H1 (cell line): ENCODE data around the gene TOR1AIP1. TPM values are rescaled to one million over a fixed set of nuclear protein-coding genes. Genes with fewer than 3 reads are reported as not detected.

Experiments used
- CTCF ChIA-PET: fragments of 300-600 bp; sonication (Branson Sonifier 250); formaldehyde crosslinking; loops from one replicate; lab custom pipeline; 2021; ENCODE audit not compliant: partially characterized antibody; lab: Charles Lee
- POLR2A ChIA-PET: fragments of 300-600 bp; sonication (Branson Sonifier 250); formaldehyde crosslinking; loops from one replicate; lab custom pipeline; 2021; ENCODE audit warnings: inconsistent platforms; ENCODE audit not compliant: partially characterized antibody; lab: Charles Lee
- DNase-seq, 2 experiments: peaks; one replicate each; pipeline versions ENCODE4 v3.0.0 to v3.0.0-alpha.2; 2010 to 2022; ENCODE audit warnings: low spot score in 2 of 2, low read depth in 1 of 2, mixed read lengths in 1 of 2
- FAIRE-seq: peaks from 2 replicates; lab custom pipeline; 2011; peaks lifted over from hg19 to GRCh38; lab: Jason Lieb, UNC
- H2AFZ ChIP-seq: 2 replicates; pipeline ENCODE4 v1.8.1; 2012; ENCODE audit warnings: low read length, inconsistent platforms
- H2AK5ac ChIP-seq: 2 replicates; pipeline ENCODE4 v1.6.1; 2013; ENCODE audit warnings: low read depth, low read length
- H2BK120ac ChIP-seq: replicated peaks from 2 replicates; pipeline ENCODE3; 2013; ENCODE audit warnings: low read depth, low read length, inconsistent platforms
- H2BK12ac ChIP-seq: 2 replicates; pipeline ENCODE4 v1.6.1; 2013; ENCODE audit warnings: low read depth, low read length
- H2BK15ac ChIP-seq: 2 replicates; pipeline ENCODE4 v1.6.1; 2013; ENCODE audit warnings: low read length
- H2BK20ac ChIP-seq: 2 replicates; pipeline ENCODE4 v1.6.1; 2013; ENCODE audit warnings: low read length
- H2BK5ac ChIP-seq: 2 replicates; pipeline ENCODE4 v1.6.1; 2013; ENCODE audit warnings: low read depth, low read length
- H3K14ac ChIP-seq: 2 replicates; pipeline ENCODE4 v1.6.1; 2013; ENCODE audit warnings: inconsistent platforms; ENCODE audit not compliant: insufficient read length
- H3K18ac ChIP-seq: 2 replicates; pipeline ENCODE4 v1.6.1; 2013; ENCODE audit warnings: low read length; ENCODE audit errors: extremely low read depth
- H3K23ac ChIP-seq: 2 replicates; pipeline ENCODE4 v1.6.1; 2013; ENCODE audit warnings: inconsistent platforms; ENCODE audit not compliant: insufficient read length
- H3K23me2 ChIP-seq: 2 replicates; pipeline ENCODE4 v1.6.1; 2013; ENCODE audit warnings: low read depth, low read length
- H3K27ac ChIP-seq: 2 replicates; pipeline ENCODE4 v1.6.1; 2011; ENCODE audit warnings: low read depth, low read length, inconsistent platforms
- H3K27me3 ChIP-seq, 4 experiments: replicated peaks in 1 of 4; 1 replicate in 1 of 4; 2 replicates in 3 of 4; pipeline versions ENCODE4 v1.6.1 to v1.8.1; 2011 to 2013; ENCODE audit warnings: low read length in 3 of 4, mild to moderate bottlenecking in 3 of 4, inconsistent platforms in 2 of 4, mixed read lengths in 2 of 4, moderate library complexity in 1 of 4; ENCODE audit not compliant: control insufficient read depth in 3 of 4, insufficient read depth in 3 of 4; ENCODE audit errors: extremely low read depth in 1 of 4
- H3K36me3 ChIP-seq, 4 experiments: 2 replicates each; pipeline versions ENCODE4 v1.6.1 to v1.8.1; 2011 to 2013; ENCODE audit warnings: mild to moderate bottlenecking in 4 of 4, low read length in 3 of 4, moderate library complexity in 2 of 4, control low read depth in 1 of 4, inconsistent platforms in 1 of 4; ENCODE audit not compliant: insufficient read depth in 4 of 4, control insufficient read depth in 2 of 4
- H3K4ac ChIP-seq: replicated peaks from 2 replicates; pipeline ENCODE3; 2013; ENCODE audit warnings: low read length, low read depth, mixed read lengths, inconsistent platforms; ENCODE audit not compliant: insufficient read length
- H3K4me1 ChIP-seq, 4 experiments: replicated peaks in 1 of 4; 1 replicate in 1 of 4; 2 replicates in 3 of 4; pipeline versions ENCODE4 v1.6.1 to v1.8.1; 2011 to 2013; ENCODE audit warnings: low read length in 3 of 4, inconsistent platforms in 2 of 4, mixed read lengths in 1 of 4; ENCODE audit not compliant: insufficient read depth in 4 of 4, control insufficient read depth in 3 of 4
- H3K4me2 ChIP-seq, 2 experiments: 2 replicates each; pipeline versions ENCODE4 v1.6.1 to v1.8.1; 2011 to 2013; ENCODE audit warnings: low read depth in 2 of 2, low read length in 2 of 2, control low read depth in 1 of 2, inconsistent platforms in 1 of 2, mild to moderate bottlenecking in 1 of 2; ENCODE audit not compliant: insufficient read depth in 1 of 2
- H3K4me3 ChIP-seq, 4 experiments: fragments of 200-600, 300-600 bp in 1 of 4; sonication (generic), shearing (Covaris generic), sonication (Bioruptor Twin) in 1 of 4; 2 replicates each; pipeline versions ENCODE4 v1.5.1 to v1.8.1; 2011 to 2016; ENCODE audit warnings: low read length in 4 of 4, low read depth in 3 of 4, control low read depth in 2 of 4, inconsistent platforms in 2 of 4, mild to moderate bottlenecking in 2 of 4, mixed read lengths in 1 of 4, moderate library complexity in 1 of 4; ENCODE audit not compliant: insufficient read depth in 2 of 4; ENCODE audit errors: extremely low read depth in 1 of 4
- H3K56ac ChIP-seq: replicated peaks from 2 replicates; pipeline ENCODE3; 2013; ENCODE audit warnings: low read depth, mild to moderate bottlenecking, mixed read lengths, low read length, inconsistent platforms; ENCODE audit not compliant: insufficient read length
- H3K79me1 ChIP-seq: 2 replicates; pipeline ENCODE4 v1.6.1; 2013; ENCODE audit warnings: low read depth, low read length, control low read depth
- H3K79me2 ChIP-seq, 2 experiments: 2 replicates each; pipeline versions ENCODE4 v1.6.1 to v1.8.1; 2012 to 2013; ENCODE audit warnings: low read length in 2 of 2, mild to moderate bottlenecking in 2 of 2, inconsistent platforms in 1 of 2; ENCODE audit not compliant: insufficient read depth in 2 of 2, control insufficient read depth in 1 of 2
- H3K9ac ChIP-seq, 4 experiments: replicated peaks in 1 of 4; 1 replicate in 1 of 4; 2 replicates in 3 of 4; pipeline versions ENCODE4 v1.6.1 to v1.8.1; 2011 to 2013; ENCODE audit warnings: low read depth in 3 of 4, low read length in 3 of 4, control low read depth in 2 of 4, mild to moderate bottlenecking in 2 of 4, moderate library complexity in 2 of 4, inconsistent platforms in 1 of 4; ENCODE audit errors: extremely low read depth in 1 of 4
- H3K9me3 ChIP-seq, 2 experiments: 2 replicates each; pipeline versions ENCODE4 v1.6.1 to v1.8.1; 2012 to 2013; ENCODE audit warnings: mild to moderate bottlenecking in 2 of 2, moderate library complexity in 2 of 2, control low read depth in 1 of 2, inconsistent platforms in 1 of 2, low read depth in 1 of 2, low read length in 1 of 2, mixed read lengths in 1 of 2; ENCODE audit not compliant: insufficient read depth in 2 of 2
- H4K20me1 ChIP-seq, 2 experiments: replicated peaks in 1 of 2; 2 replicates each; pipeline versions ENCODE3 to v1.8.1; 2011 to 2013; ENCODE audit warnings: inconsistent platforms in 2 of 2, low read length in 2 of 2, mild to moderate bottlenecking in 1 of 2; ENCODE audit not compliant: insufficient read depth in 2 of 2, control insufficient read depth in 1 of 2
- H4K5ac ChIP-seq: 2 replicates; pipeline ENCODE4 v1.6.1; 2013; ENCODE audit warnings: low read length, low read depth, mixed read lengths, inconsistent platforms; ENCODE audit not compliant: insufficient read length
- H4K8ac ChIP-seq: 2 replicates; pipeline ENCODE4 v1.8.0; 2013; ENCODE audit warnings: mild to moderate bottlenecking, moderate library complexity, low read length, inconsistent platforms; ENCODE audit not compliant: insufficient read depth; ENCODE audit errors: extremely low read depth
- H4K91ac ChIP-seq: replicated peaks from 2 replicates; pipeline ENCODE3; 2013; ENCODE audit warnings: low read length, mixed read lengths, inconsistent platforms; ENCODE audit not compliant: insufficient read length
- CTCF ChIP-seq, 3 experiments: IDR thresholded peaks; 1 replicate in 2 of 3; 2 replicates in 1 of 3; pipeline versions ENCODE4 v1.5.1 to v1.6.1; 2011; ENCODE audit warnings: low read length in 3 of 3, mild to moderate bottlenecking in 3 of 3, inconsistent platforms in 2 of 3, low read depth in 1 of 3, moderate library complexity in 1 of 3; ENCODE audit not compliant: insufficient read depth in 1 of 3; ENCODE audit errors: control extremely low read depth in 1 of 3
- KDM4A ChIP-seq: IDR thresholded peaks from one replicate; pipeline ENCODE4 v1.7.1; 2012; ENCODE audit warnings: low read depth, mild to moderate bottlenecking, moderate library complexity, low read length, inconsistent platforms; ENCODE audit not compliant: severe bottlenecking
- KDM5A ChIP-seq: fragments of 200-600 bp; IDR thresholded peaks from 2 replicates; pipeline ENCODE4 v1.7.1; 2012; ENCODE audit warnings: mild to moderate bottlenecking, low read length, inconsistent platforms, mixed read lengths
- SAP30 ChIP-seq: fragments of 300-600 bp; sonication (generic); IDR thresholded peaks from 2 replicates; pipeline ENCODE4 v1.7.1; 2012; ENCODE audit warnings: low read length, moderate library complexity, mild to moderate bottlenecking, inconsistent platforms; ENCODE audit not compliant: insufficient read depth, insufficient replicate concordance
- SIN3A ChIP-seq, 2 experiments: IDR thresholded peaks in 1 of 2; conservative IDR thresholded peaks in 1 of 2; 2 replicates each; pipeline ENCODE4 v1.6.1; 2011 to 2012; ENCODE audit warnings: low read length in 2 of 2, improper control_type of control experiment in 1 of 2, low read depth in 1 of 2, mild to moderate bottlenecking in 1 of 2
- SIX5 ChIP-seq: IDR thresholded peaks from 2 replicates; pipeline ENCODE4 v1.6.1; 2011; ENCODE audit warnings: mild to moderate bottlenecking, low read depth, low read length
- SP1 ChIP-seq: IDR thresholded peaks from 2 replicates; pipeline ENCODE4 v1.6.1; 2011; ENCODE audit warnings: low read depth, low read length
- WGBS, 2 experiments: shearing (Covaris generic) in 1 of 2; methylation state at CpG; one replicate each; pipeline versions ENCODE4 v1.1.6 to v1.1.7; 2013 to 2015; ENCODE audit warnings: low lambda C conversion rate in 2 of 2, mixed read lengths in 2 of 2, inconsistent platforms in 1 of 2, low coverage in 1 of 2, missing lambda C conversion rate in 1 of 2; ENCODE audit not compliant: insufficient replicate concordance in 2 of 2, insufficient coverage in 1 of 2, insufficient read length in 1 of 2; ENCODE audit errors: extremely low coverage in 1 of 2, missing lambda C conversion rate in 1 of 2; 5-methylcytosine and 5-hydroxymethylcytosine counted together
- polyA plus RNA-seq, 7 experiments: library from polyadenylated mRNA; depleted of rRNA in 3 of 7; stranded (reverse) in 5 of 7; unstranded in 2 of 7; fragments of >200 nt in 5 of 7; fragments of 200-250 nt in 2 of 7; gene quantifications; 1 replicate in 5 of 7; 2 replicates in 1 of 7; 4 replicates in 1 of 7; pipeline versions ENCODE4 v1.2.1 to v1.2.3, GENCODE V29; 2011 to 2013; ENCODE audit warnings: missing spikeins in 2 of 7, mixed read lengths in 2 of 7
- total RNA-seq: library from RNA; stranded (reverse); fragmentation: NEBNext Ultra II Directional; extraction: Animal tissue kit (Norgen Biotek cat#: 25700); gene quantifications from 2 replicates; pipeline ENCODE4 v1.2.1, GENCODE V29; 2021

The TOR1AIP1 gene
- total and polyA plus RNA-seq, 2 of the 8 experiments (the other 6 are each of a cell fraction or from before 2014, with no cell fraction given) = 5.7 to 22.8 TPM

DNA sequence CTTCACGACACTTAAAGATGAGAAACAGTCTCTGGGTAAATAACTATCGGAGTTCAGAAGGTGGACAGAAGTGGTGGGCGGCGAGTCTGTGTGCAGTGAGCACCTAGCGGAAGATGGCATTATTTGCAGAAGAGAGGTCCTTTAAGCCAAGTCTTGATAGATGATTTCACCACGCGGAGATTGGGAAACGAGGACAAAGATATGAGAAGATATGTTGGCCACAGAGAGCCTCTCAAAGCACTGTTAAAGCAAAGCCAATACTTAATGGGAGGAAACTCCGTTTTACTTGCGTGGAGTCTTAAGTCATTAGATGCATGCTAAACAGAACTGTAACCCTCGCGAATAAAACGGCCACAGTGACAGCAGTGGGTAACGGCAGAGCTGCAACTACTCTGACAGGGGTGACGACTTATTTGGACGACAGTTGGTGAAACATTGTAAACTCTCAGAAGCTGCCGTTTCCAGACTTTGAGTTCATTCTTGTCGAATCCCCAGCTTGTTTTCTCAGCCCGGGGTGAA lies 71.9 kb downstream of the TOR1AIP1 start:
- no peak overlapping the region for H4K91ac ChIP-seq
- H2BK20ac ChIP-seq = no peak overlapping the region
- no peak overlapping the region for H2BK120ac ChIP-seq
- H3K9ac ChIP-seq = peak overlapping the region in 3 of 4 experiments; percentile 15 to 71 (median 27); a peak in 4 of 7 replicates
- peak overlapping the region; percentile 74 to 90 (median 83) for H3K4me3 ChIP-seq
- no peaks in the 10 kb centered on the region for H3K9me3 ChIP-seq
- H3K4me1 ChIP-seq = peaks cover 0 to 4% (median 0%) of the 10 kb centered on the region in 4 experiments; a peak in 2 of 7 replicates
- H4K5ac ChIP-seq = no peak overlapping the region
- H3K36me3 ChIP-seq = no peaks in the 10 kb centered on the region
- no peaks in the 10 kb centered on the region for H3K79me1 ChIP-seq
- no peak overlapping the region for H3K56ac ChIP-seq
- no peaks in the 10 kb centered on the region for H3K27me3 ChIP-seq
- peaks cover 0 to 40% of the 10 kb centered on the region in 2 experiments; a peak in 3 of 4 replicates for H3K79me2 ChIP-seq
- H2BK15ac ChIP-seq = no peak overlapping the region
- no peak overlapping the region for H3K4ac ChIP-seq
- POLR2A ChIA-PET = interaction anchor here (0.7 to 2.9 kb wide), 7 partner anchors 20 to 660 kb away, joined by 3 to 16 read pairs (median 3); partner anchors contain the start of genes SOAT1 and TOR1AIP1
- whole genome bisulfite sequencing, 2 experiments = 11% methylated on average over 19 of the region's 19 CpGs; no CpG with 5 or more reads in 1 of the 2 experiments
- H3K14ac ChIP-seq = no peak overlapping the region
- H2AFZ ChIP-seq = peak overlapping the region; percentile 99
- no peak overlapping the region for H2AK5ac ChIP-seq
- CTCF ChIA-PET = interaction anchor here (0.6 to 2.9 kb wide), 3 partner anchors 71 to 139 kb away, joined by 3 to 7 read pairs (median 4); no protein-coding TSS in a partner anchor
- no peak overlapping the region for H3K18ac ChIP-seq
- H3K4me2 ChIP-seq = peak overlapping the region; percentile 79 to 80
- H2BK12ac ChIP-seq = 0 out of 2 replicates have a peak overlapping the region, but pooled peaks have one; percentile 7
- peak overlapping the region; percentile 82; the same call in 1 of the 2 replicates for H2BK5ac ChIP-seq
- no peaks in the 10 kb centered on the region for H4K20me1 ChIP-seq
- no peak overlapping the region for H3K27ac ChIP-seq
- TF ChIP-seq SAP30 (peak; percentile 66), KDM4A (peak; percentile 5), KDM5A (0 out of 2 replicates have a peak, but pooled peaks have one; percentile 38), SP1 (no peak), SIX5 (no peak), SIN3A (conservative IDR thresholded peaks at IDR 0.05 in 1 of 2, IDR thresholded peaks at IDR 0.05 in 1 of 2; ENCODE audit: low read depth in 1 of 2, low read length in 2 of 2) (0 out of 4 replicates have a peak, but pooled peaks of 1 of the 2 experiments have one; percentile 31), CTCF (IDR thresholded peaks at IDR 0.05; ENCODE audit: control extremely low read depth in 1 of 3, insufficient read depth in 1 of 3, low read depth in 1 of 3, low read length in 3 of 3) (peak in 1 of 3 experiments; percentile 12; a peak in 1 of 4 replicates)
- no peak for FAIRE-seq
- no peak overlapping the region for H4K8ac ChIP-seq
- DNase-seq = peak in 1 of 2 experiments; percentile 50
- no peak overlapping the region for H3K23ac ChIP-seq
- peaks cover 8% of the 10 kb centered on the region for H3K23me2 ChIP-seq
